A673 (cell line): ENCODE data around the gene ZFYVE28. TPM values are rescaled to one million over a fixed set of nuclear protein-coding genes. Genes with fewer than 3 reads are reported as not detected.

ENCODE experiments used
- BruUV-seq: library from RNA; stranded (reverse); fragments of 400-500 nt; replicated peaks from 2 replicates; lab custom pipeline; 2021; lab: Mats Ljungman, UMichigan
- CTCF ChIA-PET: fragments of 300-600 bp; sonication (Branson Sonifier 250); formaldehyde crosslinking; loops from one replicate; lab custom pipeline; 2022; ENCODE audit warnings: antibody characterized with exemption; lab: Charles Lee
- POLR2A ChIA-PET: fragments of 300-600 bp; sonication (Branson Sonifier 250); formaldehyde crosslinking; loops from one replicate; lab custom pipeline; 2022; ENCODE audit warnings: antibody characterized with exemption; ENCODE audit not compliant: low non-redundant PET; lab: Charles Lee
- DNase-seq: peaks from one replicate; pipeline ENCODE4 v3.0.0-alpha.2; 2015; ENCODE audit warnings: low spot score
- H3K27ac ChIP-seq: fragments of 200-600 bp; sonication (generic); 2 replicates; pipeline ENCODE4 v1.5.1; 2016; ENCODE audit warnings: mixed run types, low read depth, mild to moderate bottlenecking, mixed read lengths, antibody characterized with exemption, low read length; ENCODE audit not compliant: poor library complexity, severe bottlenecking
- H3K27me3 ChIP-seq: fragments of 200-600 bp; sonication (generic); replicated peaks from 2 replicates; pipeline ENCODE4 v1.6.1; 2017; ENCODE audit warnings: mixed run types, low read depth, mild to moderate bottlenecking, mixed read lengths, antibody characterized with exemption, low read length; ENCODE audit not compliant: insufficient read depth, poor library complexity
- H3K36me3 ChIP-seq: fragments of 200-600 bp; sonication (generic); 2 replicates; pipeline ENCODE4 v1.6.1; 2016; ENCODE audit warnings: mixed run types, mild to moderate bottlenecking, mixed read lengths, antibody characterized with exemption, low read length; ENCODE audit not compliant: insufficient read depth, poor library complexity, severe bottlenecking
- H3K4me1 ChIP-seq: fragments of 200-600 bp; sonication (generic); 2 replicates; pipeline ENCODE4 v1.6.1; 2017; ENCODE audit warnings: mixed run types, mild to moderate bottlenecking, mixed read lengths, antibody characterized with exemption, low read length; ENCODE audit not compliant: insufficient read depth, poor library complexity, severe bottlenecking
- H3K4me3 ChIP-seq: fragments of 200-600 bp; sonication (generic); 2 replicates; pipeline ENCODE4 v1.5.1; 2016; ENCODE audit warnings: low read depth, mixed run types, mild to moderate bottlenecking, mixed read lengths, low read length; ENCODE audit not compliant: poor library complexity, severe bottlenecking
- H3K9me3 ChIP-seq: fragments of 200-600 bp; sonication (generic); 2 replicates; pipeline ENCODE4 v1.6.1; 2016; ENCODE audit warnings: mixed run types, low read depth, mild to moderate bottlenecking, mixed read lengths, antibody characterized with exemption, low read length; ENCODE audit not compliant: poor library complexity, severe bottlenecking
- CTCF ChIP-seq: fragments of 300-800, 200-600 bp; sonication (generic); conservative IDR thresholded peaks from 2 replicates; pipeline ENCODE4 v1.5.1; 2017; ENCODE audit warnings: low read depth, mild to moderate bottlenecking, antibody characterized with exemption, low read length, moderate library complexity, mixed read lengths
- EZH2 ChIP-seq: fragments of 200-600 bp; sonication (generic); IDR thresholded peaks from 2 replicates; pipeline ENCODE4 v1.6.1; 2017; ENCODE audit warnings: borderline replicate concordance, low read depth, mild to moderate bottlenecking, mixed read lengths, antibody characterized with exemption, low read length; ENCODE audit not compliant: poor library complexity, severe bottlenecking
- intact Hi-C: fragments of 100-400 bp; cut with micrococcal nuclease; formaldehyde crosslinking; loops from one replicate; pipeline ENCODE4 v1.10.0; 2022; ENCODE audit not compliant: unreplicated experiment
- total RNA-seq: library from RNA; stranded (reverse); gene quantifications from 2 replicates; pipeline ENCODE4 v1.2.3, GENCODE V29; 2021

ZFYVE28 gene
- total RNA-seq, 1 experiment from 2014 or later: 8.6 TPM

- Histone ChIP-seq H3K27ac (no peak overlapping the region), H3K36me3 (no peaks in the 10 kb centered on the region), H3K27me3 (no peaks in the 10 kb centered on the region), H3K4me1 (peaks cover 23% of the 10 kb centered on the region), H3K4me3 (no peak overlapping the region), H3K9me3 (no peaks in the 10 kb centered on the region)
- POLR2A ChIA-PET: no interaction called here
- no peak for DNase-seq
- TF ChIP-seq CTCF (no peak), EZH2 (no peak)
- CTCF ChIA-PET: no interaction called here
- no TSS peak for BruUV-seq
- intact Hi-C loops: no loop called here
Measured at GRCh38 chr4:2387829-2388228, 30.6 kb downstream of the ZFYVE28 start.

GRCh38 chr4:2387218-2387617 lies 31.2 kb downstream of the ZFYVE28 start:
- Histone ChIP-seq H3K4me1 (peaks cover 23% of the 10 kb centered on the region), H3K4me3 (no peak overlapping the region), H3K27me3 (no peaks in the 10 kb centered on the region), H3K9me3 (no peaks in the 10 kb centered on the region), H3K27ac (no peak overlapping the region), H3K36me3 (no peaks in the 10 kb centered on the region)
- no TSS peak for BruUV-seq
- TF ChIP-seq EZH2 (no peak), CTCF (no peak)
- POLR2A ChIA-PET: no interaction called here
- intact Hi-C loops: no loop called here
- no peak for DNase-seq
- CTCF ChIA-PET: no interaction called here

- TF ChIP-seq EZH2 (no peak), CTCF (no peak)
- Histone ChIP-seq H3K4me1 (peaks cover 23% of the 10 kb centered on the region), H3K9me3 (no peaks in the 10 kb centered on the region), H3K4me3 (no peak overlapping the region), H3K36me3 (no peaks in the 10 kb centered on the region), H3K27ac (no peak overlapping the region), H3K27me3 (no peaks in the 10 kb centered on the region)
- CTCF ChIA-PET: no interaction called here
- intact Hi-C loops: no loop called here
- DNase-seq: no peak
- POLR2A ChIA-PET: no interaction called here
- no TSS peak for BruUV-seq
Measured at GRCh38 chr4:2386717-2387116, 31.7 kb downstream of the ZFYVE28 start.
